T-helper 1 cell treated with Interleukin-12 subunit alpha and Interleukin-12 subunit beta and Interleukin-4 antibody, amounts not matched to agents 30 ng/mL and 1 ng/mL, for 36 hours (primary cell): ENCODE data around the gene AGXT. TPM values are rescaled to one million over a fixed set of nuclear protein-coding genes. Genes with fewer than 3 reads are reported as not detected.

Source experiments
- intact Hi-C: fragments of 100-400 bp; cut with micrococcal nuclease; formaldehyde crosslinking; loops from one replicate; pipeline ENCODE4 v1.15.1; 2024
- total RNA-seq: library from RNA; stranded (reverse); gene quantifications from 2 replicates; pipeline ENCODE4 v1.2.3, GENCODE V29; 2022

AGXT gene
- total RNA-seq, 1 donor from 2014 or later = not detected

DNA sequence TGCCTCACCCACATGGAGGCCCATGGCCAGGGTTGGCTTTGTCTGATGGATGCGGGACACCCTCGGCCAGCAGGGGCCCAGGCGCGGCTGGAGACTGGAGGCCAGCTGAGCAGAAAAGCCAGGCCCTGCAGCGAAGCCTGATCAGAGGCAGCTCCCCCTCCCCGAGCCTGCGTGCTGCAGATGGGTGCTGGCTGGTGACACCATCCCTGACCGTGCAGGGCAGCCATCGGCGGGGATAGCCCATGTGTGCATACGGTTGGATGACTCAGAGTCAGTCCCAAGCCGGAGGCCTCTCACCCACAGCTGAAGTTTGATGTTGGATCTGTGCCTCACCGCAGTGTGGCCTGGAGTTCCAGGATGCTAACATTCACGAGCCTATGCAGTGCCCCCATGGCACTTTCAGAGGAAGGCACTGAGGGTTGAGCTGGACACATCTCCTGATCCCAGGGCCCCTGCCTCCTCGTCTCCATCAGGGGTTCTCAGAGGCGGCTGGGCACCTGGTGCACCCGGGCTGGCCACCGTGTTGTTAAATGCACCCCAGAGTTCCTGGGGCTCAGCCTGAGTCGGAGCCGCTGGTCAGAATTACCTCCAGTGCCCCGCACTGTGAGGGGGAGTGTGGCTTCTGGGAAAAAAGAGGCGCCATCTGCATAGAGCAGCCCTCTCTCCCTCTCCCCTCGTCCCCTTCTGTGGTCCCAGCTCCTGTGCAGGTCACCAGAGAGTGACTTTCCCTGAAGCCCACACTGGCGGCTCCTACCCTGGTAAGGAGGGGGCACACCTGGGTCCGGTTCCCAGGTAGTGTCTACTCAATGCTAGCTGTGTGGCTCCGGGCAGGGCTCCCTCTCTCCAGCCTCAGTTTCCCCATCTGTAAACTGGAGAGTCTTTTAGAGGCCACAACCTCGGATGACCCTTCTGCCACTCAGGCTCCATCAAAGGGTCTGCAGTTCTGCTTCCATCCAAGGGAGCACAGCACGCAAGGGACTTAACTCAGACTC is 29.2 kb upstream of the AGXT start:
- intact Hi-C loops = loop anchor here (1.0 kb wide), 1 partner anchor 325 kb away; no protein-coding TSS in a partner anchor

- intact Hi-C loops = loop anchor here (1.0 kb wide), 1 partner anchor 326 kb away; no protein-coding TSS in a partner anchor
Observed at GRCh38 chr2:240840435-240841060, 28.1 kb upstream of the AGXT start.

DNA sequence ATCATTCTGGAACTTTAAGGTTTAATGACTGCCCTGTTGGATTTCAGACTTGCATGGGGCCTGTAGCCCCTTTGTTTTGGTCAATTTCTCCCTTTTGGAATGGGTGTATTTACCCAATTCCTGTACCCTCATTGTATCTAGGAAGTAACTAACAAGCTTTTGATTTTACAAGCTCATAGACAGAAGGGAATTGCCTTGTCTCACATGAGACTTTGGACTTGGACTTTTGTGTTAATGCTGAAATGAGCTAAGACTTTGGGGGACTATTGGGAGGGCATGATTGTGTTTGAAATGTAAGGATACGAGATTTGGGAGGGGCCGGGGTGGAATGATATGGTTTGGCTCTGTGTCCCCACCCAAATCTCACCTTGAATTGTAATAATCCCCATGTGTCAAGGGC is 22.3 kb upstream of the AGXT start:
- intact Hi-C loops = loop anchor here (5.0 kb wide), 1 partner anchor 811 kb away; no protein-coding TSS in a partner anchor

DNA sequence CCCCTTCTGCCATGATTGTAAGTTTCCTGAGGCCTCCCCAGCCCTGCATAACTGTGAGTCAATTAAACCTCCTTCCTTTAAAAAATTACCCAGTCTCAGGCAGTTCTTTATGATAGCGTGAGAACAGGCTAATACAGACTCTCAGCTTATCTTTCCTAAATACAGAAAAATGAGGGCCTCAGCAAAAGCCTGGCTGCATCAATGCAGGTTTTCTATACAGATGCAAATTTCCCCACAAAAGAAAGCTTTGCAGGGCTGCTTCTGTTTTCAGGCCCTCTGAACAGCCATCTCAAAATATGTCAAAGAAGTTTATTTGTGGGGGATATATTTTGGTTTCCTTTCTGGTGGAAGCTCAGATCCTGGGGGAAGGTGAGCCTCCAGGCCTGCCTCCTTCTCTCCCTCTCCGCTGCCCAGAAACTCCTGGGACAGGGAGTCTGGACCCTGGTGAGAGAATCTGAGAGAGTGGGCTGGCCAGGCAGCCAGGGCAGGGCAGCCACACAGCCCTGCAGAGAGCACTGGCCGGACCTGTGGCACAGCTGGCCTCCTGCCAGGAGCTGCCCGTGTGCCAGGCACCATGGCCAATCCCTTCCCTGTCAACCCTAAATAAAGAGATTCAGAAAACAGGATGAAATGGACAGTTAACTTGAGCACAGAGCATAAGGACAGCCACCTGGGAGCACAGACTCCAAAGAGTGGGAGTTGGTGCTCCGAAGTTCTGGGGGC is 21.6 kb upstream of the AGXT start:
- intact Hi-C loops = loop anchor here (5.0 kb wide), 1 partner anchor 810 kb away; no protein-coding TSS in a partner anchor

DNA sequence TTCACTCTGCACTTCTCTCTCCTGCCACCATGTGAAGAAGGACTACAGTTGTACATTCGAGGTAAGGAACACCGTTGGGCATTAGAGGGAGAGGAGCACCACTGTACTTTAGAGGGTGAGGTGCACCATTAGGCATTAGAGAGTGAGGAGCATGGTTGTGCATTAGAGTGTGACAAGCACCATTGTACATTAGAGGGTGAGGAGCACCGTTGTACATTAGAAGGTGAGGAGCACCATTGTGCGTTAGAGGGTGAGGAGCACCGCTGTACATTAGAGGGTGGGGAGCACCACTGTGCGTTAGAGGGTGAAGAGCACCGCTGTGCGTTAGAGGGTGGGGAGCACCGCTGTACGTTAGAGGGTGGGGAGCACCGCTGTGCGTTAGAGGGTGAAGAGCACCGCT is 20.8 kb upstream of the AGXT start:
- intact Hi-C loops = loop anchor here (5.0 kb wide), 1 partner anchor 809 kb away; no protein-coding TSS in a partner anchor

DNA sequence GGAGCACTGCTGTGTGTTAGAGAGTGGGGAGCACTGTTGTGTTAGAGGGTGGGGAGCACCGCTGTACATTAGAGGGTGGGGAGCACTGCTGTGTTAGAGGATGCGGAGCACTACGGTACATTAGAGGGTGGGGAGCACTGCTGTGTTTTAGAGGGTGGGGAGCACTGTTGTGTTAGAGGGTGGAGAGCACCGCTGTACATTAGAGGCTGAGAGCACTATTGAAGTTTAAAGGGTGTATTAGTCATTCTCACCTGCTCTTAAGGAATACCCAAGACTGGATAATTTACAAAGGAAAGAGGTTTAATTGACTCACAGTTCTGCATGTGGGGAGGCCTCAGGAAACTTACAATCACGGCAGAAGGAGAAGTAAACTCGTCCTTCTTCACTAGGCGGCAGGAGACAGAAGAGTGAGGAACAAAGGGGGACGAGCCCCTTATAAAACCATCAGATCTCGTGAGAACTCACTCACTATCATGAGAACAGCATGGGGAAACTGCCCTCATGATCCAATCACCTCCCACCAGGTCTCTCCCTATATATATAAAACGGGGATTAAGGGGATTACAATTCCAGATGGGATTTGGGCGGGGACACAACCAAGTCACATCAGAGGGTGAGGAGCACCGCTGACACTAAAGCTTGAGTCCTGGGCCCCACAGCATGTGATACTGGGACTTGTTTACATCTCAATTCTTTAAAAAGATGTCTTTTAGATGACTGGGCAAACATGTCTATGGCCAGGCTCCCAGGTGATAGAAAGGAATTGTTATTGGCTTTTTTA is 19.5 kb upstream of the AGXT start:
- intact Hi-C loops = loop anchor here (5.0 kb wide), 1 partner anchor 808 kb away; no protein-coding TSS in a partner anchor

- intact Hi-C loops = loop anchor here (5.0 kb wide), 1 partner anchor 1032 kb away; no protein-coding TSS in a partner anchor
Observed at GRCh38 chr2:240850026-240850425, 18.6 kb upstream of the AGXT start.

- intact Hi-C loops = loop anchor here (1.0 to 5.0 kb wide), 2 partner anchors 228 to 1032 kb away; no protein-coding TSS in a partner anchor
Observed at GRCh38 chr2:240850756-240851077, 17.9 kb upstream of the AGXT start.

DNA sequence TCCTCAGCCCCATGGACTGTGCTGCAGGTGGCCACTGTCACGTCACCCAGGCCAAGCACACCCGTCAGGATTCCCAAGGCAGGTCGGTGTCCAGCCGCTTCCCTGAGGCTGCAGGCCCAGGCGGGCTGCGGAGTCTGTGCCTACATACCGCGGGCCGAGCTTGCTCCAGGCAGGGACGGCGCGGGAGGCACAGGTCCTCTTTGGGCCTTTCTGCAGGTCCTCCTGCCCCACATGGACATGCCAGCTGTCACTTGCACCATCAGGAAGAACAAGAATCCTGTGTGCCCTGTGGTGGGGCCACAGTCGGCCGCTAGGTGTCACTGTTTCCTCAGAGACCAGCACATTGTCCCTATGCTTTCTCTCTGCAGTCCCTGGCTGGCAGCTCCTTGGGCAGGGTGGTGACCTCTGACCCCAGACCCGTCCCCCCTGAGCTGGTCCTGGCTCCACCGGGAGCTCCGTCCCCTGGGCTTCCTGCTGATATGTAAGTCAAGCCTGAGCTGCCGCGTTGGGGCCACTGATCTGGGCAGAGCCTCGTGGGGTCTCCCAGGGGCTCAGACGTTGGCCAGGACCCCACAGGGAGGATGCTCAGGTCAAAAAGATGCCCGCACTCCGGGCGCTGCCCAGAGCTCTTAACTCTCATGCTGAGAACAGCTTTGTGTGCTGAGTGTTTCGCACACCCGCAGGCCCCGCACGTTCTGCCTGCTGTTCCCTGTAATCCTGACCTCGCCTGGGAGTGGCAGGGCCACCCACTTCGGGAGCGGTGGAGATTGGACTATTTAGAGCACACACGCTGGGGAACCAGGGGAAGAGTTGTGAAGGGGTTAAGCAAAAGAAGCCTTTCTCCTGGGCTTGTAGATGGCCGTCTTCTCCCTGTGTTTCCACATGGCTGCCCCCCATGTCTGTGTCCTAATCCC is 17.3 kb upstream of the AGXT start:
- intact Hi-C loops = loop anchor here (1.0 to 5.0 kb wide), 2 partner anchors 227 to 1031 kb away; no protein-coding TSS in a partner anchor

DNA sequence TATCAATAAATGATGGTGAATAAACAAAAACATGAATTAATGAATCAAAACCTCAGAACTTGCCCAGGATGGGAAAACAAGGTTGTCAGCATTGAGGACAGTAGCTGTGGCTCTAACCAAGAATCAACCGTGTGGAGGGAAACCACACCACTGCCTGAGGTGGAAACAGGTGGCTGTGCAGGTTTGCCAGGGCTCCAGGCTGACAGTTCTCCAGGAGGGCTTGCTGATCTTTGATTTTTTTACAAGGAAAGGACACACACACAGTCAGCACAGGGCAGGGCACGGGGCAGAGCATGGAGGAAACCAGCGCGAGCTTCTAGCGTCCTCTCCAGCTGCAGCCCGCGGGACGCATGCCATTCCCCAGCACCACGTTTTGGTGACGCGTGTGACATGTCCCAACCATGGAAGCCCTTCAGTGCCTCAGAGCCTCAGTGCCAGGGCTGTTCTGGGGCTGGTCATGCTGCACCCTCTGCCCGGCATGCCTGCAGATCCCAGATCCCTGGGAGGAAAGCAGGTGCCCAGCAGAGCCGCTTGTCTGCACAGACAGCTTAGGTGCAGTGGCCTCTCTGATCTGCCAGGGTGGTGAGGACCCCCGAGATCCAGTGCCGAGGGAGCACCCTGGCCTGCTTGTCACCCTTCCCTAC is 15.8 kb upstream of the AGXT start:
- intact Hi-C loops = loop anchor here (5.0 kb wide), 1 partner anchor 1030 kb away; no protein-coding TSS in a partner anchor

DNA sequence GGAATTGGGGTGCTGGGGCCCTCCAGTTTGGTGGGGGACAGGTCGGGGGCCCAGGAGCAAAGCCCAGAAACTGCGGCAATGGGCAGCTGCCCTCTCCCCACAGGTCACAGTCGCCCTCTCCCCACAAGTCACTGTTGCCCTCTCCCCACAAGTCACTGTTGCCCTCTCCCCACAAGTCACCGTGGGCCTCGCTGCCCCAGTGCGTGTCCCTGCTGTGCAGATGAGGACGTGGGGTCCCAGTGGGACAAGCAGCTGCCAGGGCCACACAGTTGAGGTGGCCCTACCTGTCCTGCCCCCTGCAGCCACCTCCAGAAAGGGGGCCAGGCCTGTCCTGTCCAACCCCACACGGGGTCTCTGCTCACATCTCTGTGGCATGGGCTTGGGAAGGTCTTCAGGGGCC is 13.0 kb upstream of the AGXT start:
- intact Hi-C loops = no loop called here

GRCh38 chr2:240856151-240856980 is 12.3 kb upstream of the AGXT start:
- intact Hi-C loops = no loop called here

DNA sequence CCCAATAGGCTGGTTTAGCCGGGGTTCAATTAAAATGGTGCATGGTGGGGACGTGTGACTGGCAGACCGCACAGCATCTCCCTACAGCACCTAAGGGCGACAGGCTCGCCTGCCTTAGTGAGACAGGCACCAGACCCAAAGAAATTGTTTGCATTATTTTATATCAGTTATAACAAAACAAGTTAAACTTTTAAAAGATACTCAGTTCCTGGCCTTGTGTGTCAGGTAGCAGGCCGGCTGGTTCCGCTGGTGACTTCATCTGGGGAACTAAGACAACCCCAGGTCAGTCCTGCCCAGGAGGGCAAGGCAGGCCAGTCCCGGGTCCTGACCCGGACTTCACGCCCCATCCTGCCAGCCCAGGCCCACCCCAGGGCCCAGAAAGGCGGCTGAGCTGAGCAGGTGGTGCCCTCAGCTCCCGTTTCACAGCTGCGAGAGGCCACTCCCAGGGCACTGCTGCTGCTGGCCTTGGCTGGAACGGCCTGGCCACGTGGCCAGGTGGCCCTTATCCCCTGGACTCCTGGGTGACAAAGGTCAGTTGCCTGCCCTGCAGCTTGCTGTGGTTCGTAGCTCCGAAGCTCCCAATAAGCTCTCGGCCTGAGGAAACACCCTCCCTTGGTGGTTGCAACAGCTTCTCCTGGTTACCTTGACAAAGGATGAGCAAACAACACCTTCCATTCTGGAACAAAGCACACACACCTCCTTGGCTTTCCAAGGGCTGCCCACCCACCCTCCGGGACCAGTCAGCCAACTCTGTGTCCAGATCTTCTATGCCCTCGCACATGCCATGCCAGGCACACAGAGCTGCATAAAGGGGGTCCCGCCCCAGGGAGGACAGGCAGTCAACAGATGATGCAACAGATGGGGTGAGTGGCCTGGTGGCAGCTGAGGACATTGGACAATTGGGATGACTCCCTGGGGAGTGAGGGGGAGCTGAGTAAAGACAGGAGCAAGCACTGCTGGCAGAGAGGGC is 11.3 kb upstream of the AGXT start:
- intact Hi-C loops = no loop called here

DNA sequence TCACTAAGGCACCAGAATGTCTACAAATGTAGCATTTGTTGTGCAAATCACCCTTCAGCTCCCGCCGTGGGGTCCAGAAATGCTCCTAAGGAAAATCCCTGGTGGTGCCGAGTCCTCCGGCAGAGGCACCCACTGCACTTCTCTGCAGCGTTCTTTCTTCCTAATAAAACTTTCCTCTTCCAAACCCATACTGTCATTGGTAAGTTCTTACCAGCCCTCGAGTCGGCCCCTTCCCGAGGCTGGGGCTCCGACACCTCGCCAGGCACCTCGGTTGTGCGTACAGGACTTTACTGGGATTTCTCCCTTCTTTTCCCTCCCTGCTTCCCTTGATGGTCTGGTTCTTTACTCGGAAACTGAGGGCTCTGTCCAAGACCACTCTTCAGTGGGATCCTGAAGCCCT is 10.3 kb upstream of the AGXT start:
- intact Hi-C loops = no loop called here

- intact Hi-C loops = no loop called here
Observed at GRCh38 chr2:240858871-240859270, 9.8 kb upstream of the AGXT start.

DNA sequence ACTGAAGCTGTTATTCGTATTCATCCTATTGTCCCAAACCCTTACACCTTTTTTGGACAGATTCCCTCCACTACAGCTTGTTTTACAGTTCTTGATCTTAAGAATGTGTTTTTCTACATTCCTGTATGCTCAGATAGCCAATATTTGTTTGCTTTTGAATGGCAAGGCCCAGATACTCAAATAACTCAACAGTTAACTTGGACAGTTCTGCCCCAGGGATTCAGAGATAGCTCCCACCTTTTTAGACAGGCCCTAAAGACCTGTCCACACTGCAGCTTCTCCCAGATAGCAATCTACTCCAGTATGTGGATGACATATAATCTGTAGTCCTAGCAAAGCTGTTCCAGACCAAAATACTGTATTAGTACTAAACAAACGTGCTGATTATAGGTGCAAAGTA is 7.1 kb upstream of the AGXT start:
- intact Hi-C loops = no loop called here

DNA sequence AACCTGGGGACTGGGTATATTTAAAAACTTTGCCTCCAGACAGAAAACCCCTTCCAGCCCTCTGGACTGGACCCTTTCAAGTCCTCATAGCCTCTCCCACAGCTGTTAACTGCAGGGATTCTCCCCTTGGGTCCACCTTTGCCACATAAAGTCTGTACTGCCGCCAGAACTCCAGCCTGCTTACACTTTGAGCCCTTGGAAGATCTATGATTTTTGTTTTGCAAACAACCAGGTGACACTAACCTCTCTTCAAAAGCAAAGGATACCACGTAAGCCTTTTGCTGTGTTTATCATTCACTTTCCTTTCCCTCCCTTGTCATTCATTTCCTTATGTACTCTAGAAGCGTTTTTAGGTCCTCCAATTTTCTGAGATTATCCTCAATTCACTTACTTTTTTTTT is 4.1 kb upstream of the AGXT start:
- intact Hi-C loops = no loop called here
